HCT116 (cell line): ENCODE measurements around the gene MRPL45. TPM values are rescaled to one million over a fixed set of nuclear protein-coding genes. Genes with fewer than 3 reads are reported as not detected.

Source experiments
- EZH2 ChIP-seq: fragments of 200-600 bp; sonication (generic); IDR thresholded peaks from 2 replicates; pipeline ENCODE4 v1.6.1; 2017; ENCODE audit warnings: antibody characterized with exemption, mixed run types
- FOSL1 ChIP-seq: IDR thresholded peaks from 2 replicates; pipeline ENCODE4 v1.6.1; 2012; ENCODE audit warnings: low read depth
- POLR2A ChIP-seq: IDR thresholded peaks from 2 replicates; pipeline ENCODE4 v1.7.0; 2011; ENCODE audit warnings: borderline replicate concordance; ENCODE audit not compliant: insufficient read depth, insufficient read length; ENCODE audit errors: extremely low read depth
- POLR2AphosphoS5 ChIP-seq: IDR thresholded peaks from 2 replicates; pipeline ENCODE4 v1.6.1; 2011; ENCODE audit warnings: mild to moderate bottlenecking, low read depth, low read length, moderate library complexity
- total RNA-seq: library from RNA; stranded (reverse); gene quantifications from one replicate; pipeline ENCODE4 v1.2.1, GENCODE V29; 2021; ENCODE audit not compliant: unreplicated experiment
- TF ChIP-seq, protein P1 (sequence below): IDR thresholded peaks from 2 replicates; pipeline ENCODE4 v1.6.1; 2011; ENCODE audit warnings: mild to moderate bottlenecking, low read length, moderate library complexity; ENCODE audit not compliant: insufficient replicate concordance; ENCODE audit errors: extremely low read depth

Gene MRPL45
- total RNA-seq, 1 experiment from 2014 or later: 76.1 TPM

DNA sequence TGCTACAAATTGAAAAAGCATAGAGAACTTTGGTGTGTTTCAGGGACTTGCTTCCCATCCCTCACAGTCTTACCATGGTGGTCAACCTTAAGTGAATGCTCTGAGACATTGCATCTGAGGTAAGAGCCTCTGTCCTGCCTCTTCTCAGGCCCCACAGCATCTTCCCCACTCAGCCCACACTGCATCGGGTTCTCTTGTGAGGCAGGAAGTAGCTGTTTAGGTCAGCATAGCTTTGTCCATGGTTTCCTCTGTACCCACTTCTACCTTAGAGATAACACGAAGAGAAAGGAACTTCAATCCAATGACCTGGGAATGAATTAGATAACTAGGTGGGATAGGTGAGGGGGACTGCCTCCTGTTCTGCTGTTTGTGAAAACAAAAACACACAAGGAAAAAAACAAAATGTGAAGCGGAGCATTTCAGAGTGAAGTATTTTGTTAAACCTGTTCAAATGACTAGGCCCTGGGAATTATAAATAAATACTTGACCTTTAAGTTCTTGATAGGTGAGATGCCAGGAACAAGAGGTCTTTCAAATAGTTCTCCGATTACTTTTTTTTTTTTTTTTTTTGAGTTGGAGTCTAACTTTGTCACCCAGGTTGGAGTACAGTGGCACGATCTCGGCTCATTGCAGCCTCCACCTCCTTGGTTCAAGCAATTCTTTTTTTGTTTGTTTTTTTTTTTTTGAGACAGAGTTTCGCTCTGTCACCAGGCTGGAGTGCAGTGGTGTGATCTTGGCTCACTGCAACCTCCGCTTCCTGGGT lies 72.3 kb downstream of the MRPL45 start (continued):
- TF ChIP-seq, protein P1, sequence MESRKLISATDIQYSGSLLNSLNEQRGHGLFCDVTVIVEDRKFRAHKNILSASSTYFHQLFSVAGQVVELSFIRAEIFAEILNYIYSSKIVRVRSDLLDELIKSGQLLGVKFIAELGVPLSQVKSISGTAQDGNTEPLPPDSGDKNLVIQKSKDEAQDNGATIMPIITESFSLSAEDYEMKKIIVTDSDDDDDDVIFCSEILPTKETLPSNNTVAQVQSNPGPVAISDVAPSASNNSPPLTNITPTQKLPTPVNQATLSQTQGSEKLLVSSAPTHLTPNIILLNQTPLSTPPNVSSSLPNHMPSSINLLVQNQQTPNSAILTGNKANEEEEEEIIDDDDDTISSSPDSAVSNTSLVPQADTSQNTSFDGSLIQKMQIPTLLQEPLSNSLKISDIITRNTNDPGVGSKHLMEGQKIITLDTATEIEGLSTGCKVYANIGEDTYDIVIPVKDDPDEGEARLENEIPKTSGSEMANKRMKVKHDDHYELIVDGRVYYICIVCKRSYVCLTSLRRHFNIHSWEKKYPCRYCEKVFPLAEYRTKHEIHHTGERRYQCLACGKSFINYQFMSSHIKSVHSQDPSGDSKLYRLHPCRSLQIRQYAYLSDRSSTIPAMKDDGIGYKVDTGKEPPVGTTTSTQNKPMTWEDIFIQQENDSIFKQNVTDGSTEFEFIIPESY: no peak
- TF ChIP-seq POLR2AphosphoS5 (no peak), FOSL1 (no peak), POLR2A (no peak), EZH2 (no peak)

Other genes starting within 250 kb of the MRPL45 start
- 0.22 TPM for gene TBC1D3C, start 228.5 kb upstream of the MRPL45 start, total RNA-seq
- gene TBC1D3E, start 169.2 kb upstream of the MRPL45 start, total RNA-seq: not detected
- not detected for gene TBC1D3, start 104.6 kb upstream of the MRPL45 start, total RNA-seq
- 0.17 TPM for gene GPR179, start 46.8 kb downstream of the MRPL45 start, total RNA-seq
- gene SOCS7, start 54.7 kb downstream of the MRPL45 start, total RNA-seq: 49.9 TPM
- gene ARHGAP23, start 131.3 kb downstream of the MRPL45 start, total RNA-seq: 41.0 TPM